Mesendoderm (in vitro differentiated cells): Measurements from ENCODE around the gene CISD1.

ENCODE experiments used
- DNase-seq: peaks from one replicate; pipeline ENCODE4 v3.0.0; 2013
- H2AK5ac ChIP-seq: 2 replicates; pipeline ENCODE4 v1.6.1; 2013; ENCODE audit warnings: low read length, inconsistent platforms
- H2BK120ac ChIP-seq: 2 replicates; pipeline ENCODE4 v1.6.1; 2013; ENCODE audit warnings: low read depth, mild to moderate bottlenecking, low read length, moderate library complexity, mixed read lengths
- H2BK15ac ChIP-seq: replicated peaks from 2 replicates; pipeline ENCODE4 v1.6.1; 2013; ENCODE audit warnings: low read depth, mild to moderate bottlenecking, moderate library complexity
- H2BK5ac ChIP-seq: 2 replicates; pipeline ENCODE4 v1.6.1; 2013; ENCODE audit warnings: low read length, inconsistent platforms
- H3K18ac ChIP-seq: 2 replicates; pipeline ENCODE4 v1.6.1; 2013; ENCODE audit warnings: mild to moderate bottlenecking, low read length, mixed read lengths
- H3K23ac ChIP-seq: one replicate; pipeline ENCODE4 v1.6.1; 2013; ENCODE audit warnings: low read length
- H3K27ac ChIP-seq: 2 replicates; pipeline ENCODE4 v1.5.1; 2013; ENCODE audit warnings: low read depth, mild to moderate bottlenecking, inconsistent platforms, low read length, moderate library complexity
- H3K27me3 ChIP-seq: 2 replicates; pipeline ENCODE4 v1.6.1; 2013; ENCODE audit warnings: low read length, control low read depth, mild to moderate bottlenecking, inconsistent platforms; ENCODE audit not compliant: insufficient read depth, poor library complexity
- H3K36me3 ChIP-seq: 2 replicates; pipeline ENCODE4 v1.6.1; 2013; ENCODE audit warnings: low read length, inconsistent platforms; ENCODE audit not compliant: control insufficient read depth, insufficient read depth
- H3K4ac ChIP-seq: one replicate; pipeline ENCODE4 v1.6.1; 2013; ENCODE audit warnings: low read depth, mild to moderate bottlenecking, low read length, moderate library complexity
- H3K4me1 ChIP-seq: 2 replicates; pipeline ENCODE4 v1.6.1; 2013; ENCODE audit warnings: low read depth, low read length, inconsistent platforms; ENCODE audit not compliant: control insufficient read depth
- H3K4me2 ChIP-seq: 2 replicates; pipeline ENCODE4 v1.6.1; 2013; ENCODE audit warnings: low read length
- H3K4me3 ChIP-seq: 2 replicates; pipeline ENCODE4 v1.5.1; 2013; ENCODE audit warnings: mild to moderate bottlenecking, low read length
- H3K56ac ChIP-seq: one replicate; pipeline ENCODE4 v1.6.1; 2013; ENCODE audit warnings: low read length
- H3K79me1 ChIP-seq: 2 replicates; pipeline ENCODE4 v1.6.1; 2013; ENCODE audit warnings: low read length, inconsistent platforms
- H3K79me2 ChIP-seq: 2 replicates; pipeline ENCODE4 v1.6.1; 2013; ENCODE audit warnings: mild to moderate bottlenecking, low read length; ENCODE audit not compliant: control insufficient read depth, insufficient read depth
- H3K9ac ChIP-seq: 2 replicates; pipeline ENCODE4 v1.6.1; 2013; ENCODE audit warnings: low read length, inconsistent platforms
- H4K5ac ChIP-seq: one replicate; pipeline ENCODE4 v1.6.1; 2013; ENCODE audit warnings: low read length
- H4K8ac ChIP-seq: one replicate; pipeline ENCODE4 v1.6.1; 2013; ENCODE audit warnings: low read depth, mild to moderate bottlenecking, control low read depth, low read length, moderate library complexity
- WGBS: extraction: QIAGEN DNeasy Blood & Tissue Kit; methylation state at CpG from one replicate; pipeline ENCODE4 v1.1.7; 2013; ENCODE audit warnings: low lambda C conversion rate, missing lambda C conversion rate; ENCODE audit not compliant: insufficient coverage; ENCODE audit errors: extremely low coverage; 5-methylcytosine and 5-hydroxymethylcytosine counted together

The CISD1 gene

DNA sequence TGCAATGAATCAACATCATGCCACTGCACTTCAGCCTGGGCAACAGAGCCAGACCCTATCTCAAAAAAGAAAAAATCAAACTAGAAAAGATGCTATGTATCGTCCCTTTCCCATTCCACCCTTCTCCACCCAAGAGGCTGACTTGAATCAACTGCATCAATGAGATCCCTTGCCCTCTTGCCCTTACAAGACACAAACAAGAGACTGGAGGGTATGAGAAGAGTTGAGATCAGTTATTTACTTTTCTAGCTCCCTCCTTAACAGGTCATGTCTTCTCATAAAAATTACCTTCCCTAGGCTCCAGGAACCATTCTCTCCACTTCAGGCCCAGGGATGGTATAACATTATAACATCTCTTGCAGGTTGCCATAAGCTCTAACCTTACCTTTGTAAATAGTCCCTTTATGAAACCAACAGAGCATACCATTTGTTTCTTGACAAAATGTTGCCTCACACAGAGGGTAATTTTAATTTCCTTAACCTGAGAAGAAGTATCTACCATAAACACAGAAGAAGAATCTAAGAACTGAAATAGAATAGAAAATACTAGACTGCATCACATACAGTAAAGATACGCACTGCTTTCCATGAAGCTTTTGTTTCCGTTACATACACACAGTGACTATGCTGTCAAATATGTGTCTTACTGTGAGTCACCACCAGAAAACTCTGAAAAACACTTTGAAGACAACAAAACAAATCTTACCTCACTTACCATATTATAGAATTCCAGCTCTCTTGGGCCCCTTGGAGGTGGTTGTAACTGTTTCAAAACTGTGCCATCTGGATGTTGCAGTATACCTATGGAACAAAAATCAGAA lies 31.7 kb upstream of the CISD1 start:
- DNase-seq, result peak; percentile 70
- Histone ChIP-seq H3K79me1 (peaks cover 3% of the 10 kb centered on the region), H3K36me3 (peaks cover 2% of the 10 kb centered on the region), H3K4me3 (no peak overlapping the region), H3K27me3 (no peaks in the 10 kb centered on the region), H3K9ac (no peak overlapping the region), H4K5ac (no peak overlapping the region), H3K4me2 (no peak overlapping the region), H4K8ac (no peak overlapping the region), H3K56ac (no peak overlapping the region), H3K27ac (no peak overlapping the region), H3K23ac (no peak overlapping the region), H2AK5ac (no peak overlapping the region), H2BK15ac (no peak overlapping the region), H3K4ac (no peak overlapping the region), H2BK120ac (no peak overlapping the region), H3K79me2 (peaks cover 1% of the 10 kb centered on the region), H3K4me1 (peaks cover 5% of the 10 kb centered on the region), H2BK5ac (no peak overlapping the region), H3K18ac (no peak overlapping the region)
- WGBS, result no CpG with 5 or more reads among the region's 3 CpGs

GRCh38 chr10:58239561-58240169 lies 29.3 kb upstream of the CISD1 start:
- no peaks in the 10 kb centered on the region for H3K27me3 ChIP-seq
- H2AK5ac ChIP-seq, result no peak overlapping the region
- H2BK5ac ChIP-seq, result no peak overlapping the region
- H4K8ac ChIP-seq, result no peak overlapping the region
- DNase-seq, result peak; percentile 65
- no peak overlapping the region for H4K5ac ChIP-seq
- no peak overlapping the region for H3K27ac ChIP-seq
- H3K36me3 ChIP-seq, result peaks cover 2% of the 10 kb centered on the region
- no peak overlapping the region for H2BK120ac ChIP-seq
- H2BK15ac ChIP-seq, result no peak overlapping the region
- H3K4ac ChIP-seq, result no peak overlapping the region
- H3K79me2 ChIP-seq, result peaks cover 3% of the 10 kb centered on the region
- no peak overlapping the region for H3K4me3 ChIP-seq
- H3K79me1 ChIP-seq, result peaks cover 3% of the 10 kb centered on the region
- no peak overlapping the region for H3K18ac ChIP-seq
- H3K4me1 ChIP-seq, result peaks cover 5% of the 10 kb centered on the region
- H3K56ac ChIP-seq, result no peak overlapping the region
- no peak overlapping the region for H3K23ac ChIP-seq
- WGBS, result no CpG with 5 or more reads among the region's 5 CpGs
- H3K9ac ChIP-seq, result no peak overlapping the region
- no peak overlapping the region for H3K4me2 ChIP-seq

DNA sequence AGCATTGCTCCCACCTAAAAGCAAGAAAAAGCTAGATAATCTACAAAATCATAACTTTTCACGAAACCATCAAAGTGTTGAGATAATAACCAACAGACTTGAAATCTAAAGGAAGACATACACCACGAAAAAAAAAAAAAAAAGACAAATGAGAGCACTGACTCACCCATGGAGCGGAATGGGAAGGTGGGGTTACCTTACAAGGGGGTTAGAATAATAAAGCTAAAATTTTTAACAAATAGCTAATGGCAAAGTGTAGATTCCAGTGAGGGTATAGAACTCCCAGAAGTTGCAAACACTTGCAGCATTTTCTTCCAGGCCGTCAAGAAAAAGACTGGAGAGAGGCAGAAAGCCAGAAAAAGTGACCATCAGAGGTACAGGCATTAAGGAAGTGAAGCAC lies 28.4 kb upstream of the CISD1 start:
- Histone ChIP-seq H3K4me2 (no peak overlapping the region), H2BK15ac (no peak overlapping the region), H3K4me3 (no peak overlapping the region), H2BK5ac (no peak overlapping the region), H2AK5ac (no peak overlapping the region), H3K18ac (no peak overlapping the region), H3K4ac (no peak overlapping the region), H2BK120ac (no peak overlapping the region), H3K23ac (no peak overlapping the region), H3K36me3 (peaks cover 2% of the 10 kb centered on the region), H3K79me1 (peaks cover 3% of the 10 kb centered on the region), H3K27me3 (no peaks in the 10 kb centered on the region), H3K27ac (no peak overlapping the region), H3K4me1 (peaks cover 5% of the 10 kb centered on the region), H3K9ac (no peak overlapping the region), H4K5ac (no peak overlapping the region), H4K8ac (no peak overlapping the region), H3K79me2 (peaks cover 3% of the 10 kb centered on the region), H3K56ac (no peak overlapping the region)
- no peak for DNase-seq
- WGBS, result no CpG with 5 or more reads among the region's 4 CpGs

GRCh38 chr10:58241346-58241745 lies 27.6 kb upstream of the CISD1 start:
- Histone ChIP-seq H3K9ac (no peak overlapping the region), H3K27ac (no peak overlapping the region), H2BK120ac (no peak overlapping the region), H2BK5ac (no peak overlapping the region), H2BK15ac (no peak overlapping the region), H3K79me1 (peaks cover 3% of the 10 kb centered on the region), H4K5ac (no peak overlapping the region), H3K4me2 (no peak overlapping the region), H3K79me2 (peaks cover 3% of the 10 kb centered on the region), H3K4ac (no peak overlapping the region), H4K8ac (no peak overlapping the region), H3K4me3 (no peak overlapping the region), H3K27me3 (no peaks in the 10 kb centered on the region), H2AK5ac (no peak overlapping the region), H3K56ac (no peak overlapping the region), H3K4me1 (peaks cover 5% of the 10 kb centered on the region), H3K18ac (no peak overlapping the region), H3K23ac (no peak overlapping the region), H3K36me3 (peaks cover 2% of the 10 kb centered on the region)
- WGBS, result no CpG with 5 or more reads among the region's 3 CpGs
- DNase-seq, result no peak

DNA sequence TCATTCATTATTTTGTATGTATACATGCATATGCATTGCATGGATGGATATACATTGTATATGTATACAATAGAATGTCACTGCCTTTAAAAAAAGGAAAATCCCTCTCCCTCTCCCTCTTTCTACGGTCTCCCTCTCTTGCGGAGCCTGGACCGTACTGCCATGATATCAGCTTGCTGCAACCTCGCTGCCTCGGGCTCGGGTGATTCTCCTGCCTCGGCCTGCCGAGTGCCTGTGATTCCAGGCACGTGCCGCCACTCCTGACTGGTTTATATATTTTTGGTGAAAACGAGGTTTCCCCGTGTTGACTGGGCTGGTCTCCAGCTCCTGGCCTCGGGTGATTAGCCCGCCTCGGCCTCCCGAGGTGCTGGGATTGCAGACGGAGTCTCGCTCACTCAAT lies 25.7 kb upstream of the CISD1 start:
- Histone ChIP-seq H3K36me3 (no peaks in the 10 kb centered on the region), H3K79me2 (peaks cover 3% of the 10 kb centered on the region), H3K4ac (no peak overlapping the region), H3K56ac (no peak overlapping the region), H3K4me3 (no peak overlapping the region), H2BK120ac (no peak overlapping the region), H2AK5ac (no peak overlapping the region), H3K23ac (no peak overlapping the region), H4K5ac (no peak overlapping the region), H2BK15ac (no peak overlapping the region), H3K18ac (no peak overlapping the region), H3K9ac (no peak overlapping the region), H3K27ac (no peak overlapping the region), H2BK5ac (no peak overlapping the region), H3K79me1 (peaks cover 3% of the 10 kb centered on the region), H3K4me2 (no peak overlapping the region), H3K27me3 (no peaks in the 10 kb centered on the region), H3K4me1 (peaks cover 5% of the 10 kb centered on the region), H4K8ac (no peak overlapping the region)
- DNase-seq, result no peak
- WGBS, result no CpG with 5 or more reads among the region's 18 CpGs
